ENCODE results near the gene DNAJB14.
"Not testable (repeated sequence)": the region's sequence is repeated elsewhere in the genome, so short reads cannot be mapped to it uniquely, and the experiment has no call there.

The DNAJB14 gene

GRCh38 chr4:99946356-99947189 lies at the start of gene DNAJB14:
TSS of gene DNAJB14 (minus strand) at chr4:99946618. CDS start at chr4:99946571, 47 bp downstream.
- peak; percentile 51 for DNase-seq

GRCh38 chr4:99991741-99992140 lies 45.3 kb upstream of the DNAJB14 start:
- no peak for DNase-seq

GRCh38 chr4:99987681-99988080 lies 41.3 kb upstream of the DNAJB14 start:
- DNase-seq: no peak

GRCh38 chr4:99986792-99987191 lies 40.4 kb upstream of the DNAJB14 start:
- no peak for DNase-seq

- DNase-seq: no peak
These were observed 37.0 kb upstream of the DNAJB14 start for GRCh38 chr4:99983289-99983943.

- DNase-seq: no peak
These were observed 33.5 kb upstream of the DNAJB14 start for GRCh38 chr4:99979872-99980271.

- no peak for DNase-seq
These were observed 25.2 kb upstream of the DNAJB14 start for GRCh38 chr4:99971453-99972111.

GRCh38 chr4:99968330-99968729 lies 21.9 kb upstream of the DNAJB14 start:
- DNase-seq: no peak

- DNase-seq: no peak
These were observed 20.3 kb upstream of the DNAJB14 start for GRCh38 chr4:99966692-99967091.

- DNase-seq: no peak
These were observed 19.4 kb upstream of the DNAJB14 start for GRCh38 chr4:99965674-99966350.

- no peak for DNase-seq
These were observed 18.8 kb upstream of the DNAJB14 start for GRCh38 chr4:99965173-99965572.

GRCh38 chr4:99961711-99962110 lies 15.3 kb upstream of the DNAJB14 start:
- DNase-seq: no peak

GRCh38 chr4:99960648-99961047 lies 14.2 kb upstream of the DNAJB14 start:
- DNase-seq: no peak

- not testable (repeated sequence) for DNase-seq
These were observed 11.8 kb upstream of the DNAJB14 start for GRCh38 chr4:99958207-99958606.

GRCh38 chr4:99950913-99951254 lies 4.5 kb upstream of the DNAJB14 start:
- DNase-seq: no peak

- DNase-seq: peak; percentile 98
These were observed 3.8 kb upstream of the DNAJB14 start, which contains the start of gene H2AZ1 for GRCh38 chr4:99949999-99950912. TSS of gene H2AZ1 (minus strand) at chr4:99950275. CDS start at chr4:99950170, 105 bp downstream.

GRCh38 chr4:99949034-99949998 lies 2.9 kb upstream of the DNAJB14 start:
- DNase-seq: peak; percentile 80

GRCh38 chr4:99947608-99948007 lies 1.2 kb upstream of the DNAJB14 start:
- DNase-seq: no peak

GRCh38 chr4:99947190-99947578 lies 766 bp upstream of the DNAJB14 start:
- no peak for DNase-seq

GRCh38 chr4:99945718-99946355 lies 581 bp downstream of the DNAJB14 start:
- DNase-seq: no peak
